Gastrocnemius medialis (tissue), 4 donors: ENCODE data around the gene TUBGCP3. TPM values are rescaled to one million over a fixed set of nuclear protein-coding genes. Genes with fewer than 3 reads are reported as not detected.

Source experiments
- ATAC-seq, 2 donors: fragments of 150-250 bp; one replicate each; pipeline ENCODE4 v1.9.1; 2016
- DNase-seq, 2 donors: peaks; one replicate each; pipeline ENCODE4 v3.0.0-alpha.2; 2019
- H3K27ac ChIP-seq, 4 donors: fragments of 200-600 bp; sonication (generic); 1 replicate in 1 of 4; 2 replicates in 3 of 4; pipeline ENCODE4 v1.5.1; 2016 to 2018; ENCODE audit warnings: mild to moderate bottlenecking in 2 of 4, moderate library complexity in 1 of 4
- H3K27me3 ChIP-seq, 3 donors: fragments of 200-600 bp; sonication (generic) in 2 of 3; 1 replicate in 1 of 3; 2 replicates in 2 of 3; pipeline versions ENCODE4 v1.5.1 to v1.6.0; 2016 to 2019; ENCODE audit warnings: mild to moderate bottlenecking in 1 of 3, moderate library complexity in 1 of 3
- H3K36me3 ChIP-seq, 2 donors: fragments of 200-600 bp; sonication (generic) in 1 of 2; one replicate each; pipeline ENCODE4 v1.5.1; 2017 to 2018
- H3K4me1 ChIP-seq, 2 donors: fragments of 200-600 bp; sonication (generic) in 1 of 2; one replicate each; pipeline ENCODE4 v1.5.1; 2016 to 2017; ENCODE audit warnings: mild to moderate bottlenecking in 2 of 2
- H3K4me3 ChIP-seq, 4 donors: fragments of 200-600 bp; sonication (generic) in 3 of 4; 1 replicate in 1 of 4; 2 replicates in 3 of 4; pipeline ENCODE4 v1.5.1; 2016 to 2019; ENCODE audit warnings: mild to moderate bottlenecking in 2 of 4
- H3K9me3 ChIP-seq, 3 donors: fragments of 200-600 bp; sonication (generic) in 2 of 3; 1 replicate in 1 of 3; 2 replicates in 2 of 3; pipeline ENCODE4 v1.5.1; 2016 to 2019
- CTCF ChIP-seq, 5 experiments: fragments of 450-650 bp in 3 of 5; fragments of 200-600 bp in 2 of 5; sonication (generic) in 2 of 5; IDR thresholded peaks in 4 of 5; conservative IDR thresholded peaks in 1 of 5; 1 replicate in 4 of 5; 2 replicates in 1 of 5; pipeline ENCODE4 v1.5.1; 2016 to 2019; ENCODE audit warnings: antibody characterized with exemption in 5 of 5, mild to moderate bottlenecking in 3 of 5, moderate library complexity in 3 of 5
- POLR2A ChIP-seq, 2 donors: fragments of 450-650 bp; IDR thresholded peaks; one replicate each; pipeline ENCODE4 v1.6.1; 2017; ENCODE audit warnings: antibody characterized with exemption in 2 of 2, mild to moderate bottlenecking in 2 of 2, moderate library complexity in 2 of 2
- in situ Hi-C, 4 donors: fragments of 200-750 bp; cut with MboI; loops; one replicate each; pipeline versions ENCODE4 v1.15.0 to v1.8.0; 2017; ENCODE audit warnings: low sequenced_read_pairs in 4 of 4
- intact Hi-C: fragments of 100-400 bp; cut with DNase I; formaldehyde crosslinking; loops from one replicate; pipeline ENCODE4 v1.15.1; 2023; ENCODE audit warnings: low total_unique reads
- total RNA-seq, 4 donors: library from RNA; depleted of rRNA; stranded (reverse); fragments of >200 nt; gene quantifications; one replicate each; pipeline versions ENCODE4 v1.1.0 to v1.2.3, GENCODE V29; 2016

TUBGCP3 gene
- total RNA-seq, 4 donors from 2014 or later, result 10.0 to 14.3 (median 11.0) TPM

- DNase-seq (no peak), ATAC-seq (no peak)
- H3K9me3 ChIP-seq, result no peaks in the 10 kb centered on the region
- in situ Hi-C loops, result loop anchor here in 2 of 4 donors (25.0 kb wide), 1 partner anchor 236 kb away; no protein-coding TSS in a partner anchor
- TF ChIP-seq CTCF (IDR thresholded peaks at IDR 0.05 in 4 of 5, conservative IDR thresholded peaks at IDR 0.05 in 1 of 5), result no peak
- no peak for TF ChIP-seq POLR2A (IDR thresholded peaks at IDR 0.05)
- intact Hi-C loops, result no loop called here
- no peak overlapping the region for H3K27ac ChIP-seq
- no peaks in the 10 kb centered on the region for H3K4me1 ChIP-seq
- peaks cover 0 to 5% (median 3%) of the 10 kb centered on the region in 3 donors for H3K27me3 ChIP-seq
- no peaks in the 10 kb centered on the region for H3K36me3 ChIP-seq
- no peak overlapping the region for H3K4me3 ChIP-seq
Observed at GRCh38 chr13:112626761-112627160, 38.8 kb upstream of the TUBGCP3 start.

- H3K27ac ChIP-seq, result no peak overlapping the region
- no peak for DNase-seq
- H3K4me3 ChIP-seq, result no peak overlapping the region
- TF ChIP-seq POLR2A (IDR thresholded peaks at IDR 0.05) (no peak), CTCF (IDR thresholded peaks at IDR 0.05 in 4 of 5, conservative IDR thresholded peaks at IDR 0.05 in 1 of 5) (no peak)
- in situ Hi-C loops (loop anchor here in 2 of 4 donors (25.0 kb wide), 1 partner anchor 236 kb away; no protein-coding TSS in a partner anchor), intact Hi-C loops (no loop called here)
- H3K27me3 ChIP-seq, result peaks cover 0 to 5% (median 3%) of the 10 kb centered on the region in 3 donors
- H3K9me3 ChIP-seq, result no peaks in the 10 kb centered on the region
- no peaks in the 10 kb centered on the region for H3K36me3 ChIP-seq
- no peaks in the 10 kb centered on the region for H3K4me1 ChIP-seq
- ATAC-seq, result no peak
Observed at GRCh38 chr13:112626124-112626523, 38.2 kb upstream of the TUBGCP3 start.

GRCh38 chr13:112625698-112626097 lies 37.7 kb upstream of the TUBGCP3 start:
- no peaks in the 10 kb centered on the region for H3K9me3 ChIP-seq
- H3K4me1 ChIP-seq, result no peaks in the 10 kb centered on the region
- ATAC-seq (no peak), DNase-seq (no peak)
- H3K27me3 ChIP-seq, result peaks cover 0 to 8% (median 3%) of the 10 kb centered on the region in 3 donors
- TF ChIP-seq CTCF (IDR thresholded peaks at IDR 0.05 in 4 of 5, conservative IDR thresholded peaks at IDR 0.05 in 1 of 5) (no peak), POLR2A (IDR thresholded peaks at IDR 0.05) (no peak)
- H3K27ac ChIP-seq, result no peak overlapping the region
- in situ Hi-C loops, result loop anchor here in 2 of 4 donors (25.0 kb wide), 1 partner anchor 237 kb away; no protein-coding TSS in a partner anchor
- H3K36me3 ChIP-seq, result no peaks in the 10 kb centered on the region
- intact Hi-C loops, result no loop called here
- no peak overlapping the region for H3K4me3 ChIP-seq

- H3K9me3 ChIP-seq, result no peaks in the 10 kb centered on the region
- TF ChIP-seq POLR2A (IDR thresholded peaks at IDR 0.05), result no peak
- no peak for TF ChIP-seq CTCF (IDR thresholded peaks at IDR 0.05 in 4 of 5, conservative IDR thresholded peaks at IDR 0.05 in 1 of 5)
- H3K4me1 ChIP-seq, result no peaks in the 10 kb centered on the region
- no peak overlapping the region for H3K27ac ChIP-seq
- H3K4me3 ChIP-seq, result no peak overlapping the region
- ATAC-seq (no peak), DNase-seq (no peak)
- in situ Hi-C loops (loop anchor here (25.0 kb wide), 3 partner anchors 237 to 1163 kb away; no protein-coding TSS in a partner anchor), intact Hi-C loops (no loop called here)
- peaks cover 0 to 11% (median 3%) of the 10 kb centered on the region in 3 donors for H3K27me3 ChIP-seq
- H3K36me3 ChIP-seq, result no peaks in the 10 kb centered on the region
Observed at GRCh38 chr13:112624602-112625430, 36.9 kb upstream of the TUBGCP3 start.
